NCI-H2196 (cell line): Measurements from ENCODE around the gene PCDHB15.
"Not testable (repeated sequence)": the region's sequence is repeated elsewhere in the genome, so short reads cannot be mapped to it uniquely, and the experiment has no call there.

ENCODE experiments used
- DNase-seq: peaks from one replicate; lab custom pipeline; 2025; ENCODE audit not compliant: unreplicated experiment; lab: John Stamatoyannopoulos, UW

PCDHB15 gene

DNA sequence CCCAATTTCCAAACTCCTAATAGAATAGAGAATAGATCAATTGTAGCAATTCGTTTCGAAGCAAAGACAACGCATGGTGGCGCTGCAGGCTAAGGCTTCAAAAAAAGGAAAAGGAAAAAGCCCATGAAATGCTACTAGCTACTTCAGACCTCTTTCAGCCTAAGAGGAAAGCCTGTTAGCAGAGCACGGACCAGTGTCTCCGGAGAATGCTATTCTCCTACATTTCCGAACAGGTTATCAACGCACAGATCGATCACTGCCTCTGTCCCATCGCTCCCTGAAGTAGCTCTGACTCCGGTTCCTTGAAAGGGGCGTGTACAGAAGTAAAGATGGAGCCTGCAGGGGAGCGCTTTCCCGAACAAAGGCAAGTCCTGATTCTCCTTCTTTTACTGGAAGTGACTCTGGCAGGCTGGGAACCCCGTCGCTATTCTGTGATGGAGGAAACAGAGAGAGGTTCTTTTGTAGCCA lies at the start of gene PCDHB15:
PCDHB15 (plus strand) TSS at position 146 of the 468 bp plus-strand sequence; CDS start at position 330, 184 bp downstream.
- DNase-seq: no peak

DNA sequence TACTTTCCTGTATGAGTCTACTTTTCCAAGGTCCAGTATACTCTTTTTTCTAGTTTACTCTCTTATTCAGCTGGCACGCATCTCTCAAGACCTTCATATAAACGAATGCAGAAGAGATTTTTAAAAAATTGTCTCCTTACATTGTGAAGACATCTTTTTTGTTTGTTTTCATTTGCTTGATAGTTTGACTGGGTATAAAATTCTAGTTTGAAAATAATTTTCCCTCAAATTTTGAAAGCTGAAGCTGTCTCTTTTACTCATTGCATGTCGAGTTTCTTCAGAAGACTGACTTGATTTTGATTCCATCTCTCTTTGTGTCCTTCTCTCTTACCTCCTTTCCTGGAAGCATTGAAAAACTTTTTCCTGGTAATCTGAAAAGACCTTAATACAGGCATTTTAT lies 48.8 kb upstream of the PCDHB15 start:
- DNase-seq: no peak

DNA sequence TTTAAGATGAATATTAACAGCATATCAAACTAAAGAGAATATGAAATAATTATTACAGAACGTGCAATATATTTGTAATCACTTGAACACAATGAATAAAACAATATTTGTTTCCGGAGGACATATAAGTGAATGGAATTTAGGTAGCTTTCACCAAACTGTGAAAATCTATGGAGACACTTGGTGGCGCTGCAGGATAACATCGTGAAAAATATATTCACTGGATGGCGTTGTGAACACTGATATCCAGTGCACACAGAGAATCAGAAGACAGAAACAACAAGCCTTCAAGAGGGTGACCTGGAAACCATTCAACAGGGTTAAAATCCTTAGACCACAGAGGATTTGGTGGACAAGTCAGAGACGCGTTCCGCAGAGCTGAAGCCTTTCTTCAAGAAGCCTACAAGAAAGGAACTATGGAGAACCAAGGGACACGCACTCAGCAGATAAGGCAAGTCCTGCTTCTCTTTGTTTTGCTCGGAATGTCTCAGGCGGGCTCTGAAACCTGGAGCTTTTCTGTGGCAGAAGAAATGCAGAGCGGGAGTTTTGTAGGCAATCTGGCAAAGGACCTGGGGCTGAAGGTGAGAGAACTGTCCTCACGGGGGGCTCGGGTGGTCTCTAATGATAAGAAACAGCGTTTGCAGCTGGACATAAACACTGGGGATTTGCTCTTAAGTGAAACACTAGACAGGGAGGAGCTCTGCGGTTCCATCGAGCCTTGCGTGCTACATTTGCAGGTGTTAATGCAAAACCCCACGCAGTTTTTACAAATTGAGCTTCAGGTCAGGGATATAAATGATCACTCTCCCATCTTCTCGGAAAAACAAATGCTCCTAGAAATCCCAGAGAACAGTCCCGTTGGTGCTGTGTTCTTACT lies 45.6 kb upstream of the PCDHB15 start, which contains the start of gene PCDHB11:
PCDHB11 (plus strand) TSS at position 269 of the 877 bp plus-strand sequence; CDS start at position 417, 148 bp downstream.
- peak; percentile 7 for DNase-seq

DNA sequence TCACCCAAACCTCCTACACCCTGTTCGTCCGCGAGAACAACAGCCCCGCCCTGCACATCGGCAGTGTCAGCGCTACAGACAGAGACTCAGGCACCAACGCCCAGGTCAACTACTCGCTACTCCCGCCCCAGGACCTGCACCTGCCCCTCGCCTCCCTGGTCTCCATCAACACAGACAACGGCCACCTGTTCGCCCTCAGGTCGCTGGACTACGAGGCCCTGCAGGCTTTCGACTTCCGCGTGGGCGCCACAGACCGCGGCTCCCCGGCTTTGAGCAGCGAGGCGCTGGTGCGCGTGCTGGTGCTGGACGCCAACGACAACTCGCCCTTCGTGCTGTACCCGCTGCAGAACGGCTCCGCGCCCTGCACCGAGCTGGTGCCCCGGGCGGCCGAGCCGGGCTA lies 44.1 kb upstream of the PCDHB15 start:
- not testable (repeated sequence) for DNase-seq

DNA sequence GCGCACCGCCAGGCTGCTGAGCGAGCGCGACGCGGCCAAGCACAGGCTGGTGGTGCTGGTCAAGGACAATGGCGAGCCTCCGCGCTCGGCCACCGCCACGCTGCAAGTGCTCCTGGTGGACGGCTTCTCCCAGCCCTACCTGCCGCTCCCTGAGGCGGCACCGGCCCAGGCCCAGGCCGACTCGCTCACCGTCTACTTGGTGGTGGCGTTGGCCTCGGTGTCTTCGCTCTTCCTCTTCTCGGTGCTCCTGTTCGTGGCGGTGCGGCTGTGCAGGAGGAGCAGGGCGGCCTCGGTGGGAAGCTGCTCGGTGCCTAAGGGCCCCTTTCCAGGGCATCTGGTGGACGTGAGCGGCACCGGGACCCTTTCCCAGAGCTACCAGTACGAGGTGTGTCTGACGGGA lies 43.5 kb upstream of the PCDHB15 start:
- not testable (repeated sequence) for DNase-seq

DNA sequence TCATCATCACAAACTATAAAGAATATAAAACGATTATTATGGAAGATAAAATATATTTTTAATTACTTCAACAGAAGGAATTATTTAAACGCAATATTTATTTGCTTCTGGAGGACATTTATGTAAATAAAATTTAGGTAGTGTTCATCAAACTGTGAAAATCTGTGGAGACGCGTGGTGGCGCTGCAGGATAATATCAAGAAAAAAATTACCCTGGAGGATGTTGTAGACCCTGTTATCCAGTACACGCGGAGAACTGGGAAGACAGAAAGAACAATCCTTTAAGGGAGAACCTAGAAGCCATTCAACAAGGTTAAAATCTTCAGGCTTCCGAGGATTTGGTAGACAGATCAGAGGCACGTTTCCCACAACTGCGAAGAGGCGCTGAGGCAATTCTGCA lies 36.7 kb upstream of the PCDHB15 start, which contains the start of gene PCDHB12:
PCDHB12 (plus strand) TSS at position 242 of the 400 bp plus-strand sequence. CDS start 189 bp downstream, outside the sequence.
- no peak for DNase-seq

DNA sequence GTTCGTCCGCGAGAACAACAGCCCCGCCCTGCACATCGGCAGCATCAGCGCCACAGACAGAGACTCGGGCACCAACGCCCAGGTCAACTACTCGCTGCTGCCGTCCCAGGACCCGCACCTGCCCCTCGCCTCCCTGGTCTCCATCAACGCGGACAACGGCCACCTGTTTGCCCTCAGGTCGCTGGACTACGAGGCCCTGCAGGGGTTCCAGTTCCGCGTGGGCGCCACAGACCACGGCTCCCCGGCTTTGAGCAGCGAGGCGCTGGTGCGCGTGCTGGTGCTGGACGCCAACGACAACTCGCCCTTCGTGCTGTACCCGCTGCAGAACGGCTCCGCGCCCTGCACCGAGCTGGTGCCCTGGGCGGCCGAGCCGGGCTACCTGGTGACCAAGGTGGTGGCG lies 34.9 kb upstream of the PCDHB15 start:
- not testable (repeated sequence) for DNase-seq

DNA sequence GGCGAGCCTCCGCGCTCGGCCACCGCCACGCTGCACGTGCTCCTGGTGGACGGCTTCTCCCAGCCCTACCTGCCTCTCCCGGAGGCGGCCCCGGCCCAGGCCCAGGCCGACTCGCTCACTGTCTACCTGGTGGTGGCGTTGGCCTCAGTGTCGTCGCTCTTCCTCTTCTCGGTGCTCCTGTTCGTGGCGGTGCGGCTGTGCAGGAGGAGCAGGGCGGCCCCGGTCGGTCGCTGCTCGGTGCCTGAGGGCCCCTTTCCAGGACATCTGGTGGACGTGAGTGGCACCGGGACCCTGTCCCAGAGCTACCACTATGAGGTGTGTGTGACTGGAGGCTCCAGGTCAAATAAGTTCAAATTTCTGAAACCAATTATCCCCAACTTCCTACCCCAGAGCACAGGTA lies 34.3 kb upstream of the PCDHB15 start:
- not testable (repeated sequence) for DNase-seq

DNA sequence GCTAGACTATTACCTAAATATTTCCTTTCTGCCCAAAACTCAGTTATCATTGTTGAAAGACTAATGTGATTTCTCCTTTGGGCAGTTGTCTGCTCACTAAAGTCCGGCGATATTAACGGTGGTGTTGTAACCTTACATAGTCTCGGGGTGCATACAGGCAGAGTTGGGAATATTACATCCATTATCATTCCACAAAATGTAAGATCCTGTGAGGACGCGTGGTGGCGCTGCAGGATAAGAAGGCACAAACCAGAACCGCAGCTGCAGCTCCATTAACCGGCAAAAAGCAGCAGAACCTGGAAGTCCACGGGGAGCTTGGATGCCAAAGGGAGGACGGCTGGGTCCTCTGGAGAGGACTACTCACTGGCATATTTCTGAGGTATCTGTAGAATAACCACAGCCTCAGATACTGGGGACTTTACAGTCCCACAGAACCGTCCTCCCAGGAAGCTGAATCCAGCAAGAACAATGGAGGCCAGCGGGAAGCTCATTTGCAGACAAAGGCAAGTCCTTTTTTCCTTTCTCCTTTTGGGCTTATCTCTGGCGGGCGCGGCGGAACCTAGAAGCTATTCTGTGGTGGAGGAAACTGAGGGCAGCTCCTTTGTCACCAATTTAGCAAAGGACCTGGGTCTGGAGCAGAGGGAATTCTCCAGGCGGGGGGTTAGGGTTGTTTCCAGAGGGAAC lies 31.4 kb upstream of the PCDHB15 start, which contains the start of gene PCDHB13:
PCDHB13 (plus strand) TSS at position 264 of the 684 bp plus-strand sequence; CDS start at position 469, 205 bp downstream.
- not testable (repeated sequence) for DNase-seq

DNA sequence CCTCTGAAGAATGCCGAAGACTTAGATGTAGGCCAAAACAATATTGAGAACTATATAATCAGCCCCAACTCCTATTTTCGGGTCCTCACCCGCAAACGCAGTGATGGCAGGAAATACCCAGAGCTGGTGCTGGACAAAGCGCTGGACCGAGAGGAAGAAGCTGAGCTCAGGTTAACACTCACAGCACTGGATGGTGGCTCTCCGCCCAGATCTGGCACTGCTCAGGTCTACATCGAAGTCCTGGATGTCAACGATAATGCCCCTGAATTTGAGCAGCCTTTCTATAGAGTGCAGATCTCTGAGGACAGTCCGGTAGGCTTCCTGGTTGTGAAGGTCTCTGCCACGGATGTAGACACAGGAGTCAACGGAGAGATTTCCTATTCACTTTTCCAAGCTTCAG lies 30.6 kb upstream of the PCDHB15 start:
- DNase-seq: not testable (repeated sequence)

DNA sequence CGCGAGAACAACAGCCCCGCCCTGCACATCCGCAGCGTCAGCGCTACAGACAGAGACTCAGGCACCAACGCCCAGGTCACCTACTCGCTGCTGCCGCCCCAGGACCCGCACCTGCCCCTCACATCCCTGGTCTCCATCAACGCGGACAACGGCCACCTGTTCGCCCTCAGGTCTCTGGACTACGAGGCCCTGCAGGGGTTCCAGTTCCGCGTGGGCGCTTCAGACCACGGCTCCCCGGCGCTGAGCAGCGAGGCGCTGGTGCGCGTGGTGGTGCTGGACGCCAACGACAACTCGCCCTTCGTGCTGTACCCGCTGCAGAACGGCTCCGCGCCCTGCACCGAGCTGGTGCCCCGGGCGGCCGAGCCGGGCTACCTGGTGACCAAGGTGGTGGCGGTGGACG lies 29.7 kb upstream of the PCDHB15 start:
- DNase-seq: not testable (repeated sequence)

DNA sequence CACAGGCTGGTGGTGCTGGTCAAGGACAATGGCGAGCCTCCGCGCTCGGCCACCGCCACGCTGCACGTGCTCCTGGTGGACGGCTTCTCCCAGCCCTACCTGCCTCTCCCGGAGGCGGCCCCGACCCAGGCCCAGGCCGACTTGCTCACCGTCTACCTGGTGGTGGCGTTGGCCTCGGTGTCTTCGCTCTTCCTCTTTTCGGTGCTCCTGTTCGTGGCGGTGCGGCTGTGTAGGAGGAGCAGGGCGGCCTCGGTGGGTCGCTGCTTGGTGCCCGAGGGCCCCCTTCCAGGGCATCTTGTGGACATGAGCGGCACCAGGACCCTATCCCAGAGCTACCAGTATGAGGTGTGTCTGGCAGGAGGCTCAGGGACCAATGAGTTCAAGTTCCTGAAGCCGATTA lies 29.2 kb upstream of the PCDHB15 start:
- DNase-seq: not testable (repeated sequence)

DNA sequence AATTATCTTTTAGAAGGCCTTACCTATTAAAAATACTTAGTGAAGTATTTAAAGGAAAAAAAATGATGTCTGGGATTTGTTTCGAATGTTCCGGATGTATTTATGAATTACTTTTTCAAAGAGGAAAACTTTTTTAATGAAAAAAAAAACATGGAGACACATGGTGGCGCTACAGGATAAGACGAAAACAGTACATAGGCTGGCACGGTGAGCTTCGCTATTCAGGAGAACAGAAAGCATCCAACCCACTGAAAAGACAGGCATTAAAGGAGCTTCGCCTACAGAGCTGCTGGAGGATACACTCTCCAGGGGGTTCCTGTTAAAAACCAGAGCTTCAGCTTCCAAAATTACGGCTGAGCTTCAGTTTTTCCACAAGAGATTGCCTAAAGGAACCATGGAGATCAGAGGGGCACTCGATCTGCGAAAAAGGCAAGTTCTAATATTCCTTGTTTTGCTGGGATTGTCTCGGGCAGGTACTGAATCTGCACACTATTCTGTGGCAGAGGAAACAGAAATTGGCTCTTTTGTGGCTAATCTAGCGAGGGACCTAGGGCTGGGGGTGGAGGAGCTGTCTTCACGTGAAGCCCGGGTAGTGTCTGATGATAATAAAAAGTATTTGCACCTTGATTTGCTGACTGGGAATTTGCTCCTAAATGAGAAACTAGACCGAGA lies 21.9 kb upstream of the PCDHB15 start, which contains the start of gene PCDHB14:
PCDHB14 (plus strand) TSS at position 232 of the 672 bp plus-strand sequence; CDS start at position 395, 163 bp downstream.
- DNase-seq: peak; percentile 42

DNA sequence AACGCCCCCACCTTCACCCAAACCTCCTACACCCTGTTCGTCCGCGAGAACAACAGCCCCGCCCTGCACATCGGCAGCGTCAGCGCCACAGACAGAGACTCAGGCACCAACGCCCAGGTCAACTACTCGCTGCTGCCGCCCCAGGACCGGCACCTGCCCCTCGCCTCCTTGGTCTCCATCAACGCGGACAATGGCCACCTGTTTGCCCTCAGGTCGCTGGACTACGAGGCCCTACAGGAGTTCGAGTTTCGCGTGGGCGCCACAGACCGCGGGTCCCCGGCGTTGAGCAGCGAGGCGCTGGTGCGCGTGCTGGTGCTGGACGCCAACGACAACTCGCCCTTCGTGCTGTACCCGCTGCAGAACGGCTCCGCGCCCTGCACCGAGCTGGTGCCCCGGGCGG lies 20.4 kb upstream of the PCDHB15 start:
- DNase-seq: not testable (repeated sequence)

DNA sequence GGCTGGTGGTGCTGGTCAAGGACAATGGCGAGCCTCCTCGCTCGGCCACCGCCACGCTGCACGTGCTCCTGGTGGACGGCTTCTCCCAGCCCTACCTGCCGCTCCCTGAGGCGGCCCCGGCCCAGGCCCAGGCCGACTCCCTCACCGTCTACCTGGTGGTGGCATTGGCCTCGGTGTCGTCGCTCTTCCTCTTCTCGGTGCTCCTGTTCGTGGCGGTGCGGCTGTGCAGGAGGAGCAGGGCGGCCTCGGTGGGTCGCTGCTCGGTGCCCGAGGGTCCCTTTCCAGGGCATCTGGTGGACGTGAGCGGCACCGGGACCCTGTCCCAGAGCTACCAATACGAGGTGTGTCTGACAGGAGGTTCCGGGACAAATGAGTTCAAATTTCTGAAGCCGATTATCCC lies 19.8 kb upstream of the PCDHB15 start:
- not testable (repeated sequence) for DNase-seq

DNA sequence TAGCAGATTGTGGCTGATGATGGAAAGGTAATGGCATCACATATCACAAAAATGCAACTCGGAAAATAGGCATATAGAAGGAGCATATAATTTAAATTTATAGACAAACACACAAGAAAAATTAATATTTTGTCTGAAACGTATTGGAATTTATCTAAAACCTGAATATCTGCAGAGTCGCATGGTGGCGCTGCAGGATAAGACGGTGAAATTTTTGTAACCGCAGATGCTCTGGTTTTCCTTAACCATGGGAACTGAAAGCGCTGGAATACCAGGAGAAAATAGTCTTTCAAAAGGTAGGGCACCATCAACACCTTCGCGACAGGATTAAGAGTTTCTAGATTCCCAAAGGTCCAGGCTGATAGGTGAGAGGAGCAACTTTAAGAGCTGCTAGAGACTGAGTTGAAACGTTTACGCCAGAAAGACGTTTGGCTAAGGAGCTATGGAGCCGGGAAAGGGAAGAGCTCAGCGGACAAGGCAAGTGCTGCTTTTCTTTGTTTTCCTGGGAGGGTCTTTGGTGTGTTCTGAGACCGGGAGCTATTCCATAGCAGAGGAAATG lies 11.0 kb upstream of the PCDHB15 start:
- DNase-seq: no peak

DNA sequence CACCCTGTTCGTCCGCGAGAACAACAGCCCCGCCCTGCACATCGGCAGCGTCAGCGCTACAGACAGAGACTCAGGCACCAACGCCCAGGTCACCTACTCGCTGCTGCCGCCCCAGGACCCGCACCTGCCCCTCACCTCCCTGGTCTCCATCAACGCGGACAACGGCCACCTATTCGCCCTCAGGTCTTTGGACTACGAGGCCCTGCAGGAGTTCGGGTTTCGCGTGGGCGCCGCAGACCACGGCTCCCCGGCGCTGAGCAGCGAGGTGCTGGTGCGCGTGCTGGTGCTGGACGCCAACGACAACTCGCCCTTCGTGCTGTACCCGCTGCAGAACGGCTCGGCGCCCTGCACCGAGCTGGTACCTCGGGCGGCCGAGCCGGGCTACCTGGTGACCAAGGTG lies 9.3 kb upstream of the PCDHB15 start:
- not testable (repeated sequence) for DNase-seq

DNA sequence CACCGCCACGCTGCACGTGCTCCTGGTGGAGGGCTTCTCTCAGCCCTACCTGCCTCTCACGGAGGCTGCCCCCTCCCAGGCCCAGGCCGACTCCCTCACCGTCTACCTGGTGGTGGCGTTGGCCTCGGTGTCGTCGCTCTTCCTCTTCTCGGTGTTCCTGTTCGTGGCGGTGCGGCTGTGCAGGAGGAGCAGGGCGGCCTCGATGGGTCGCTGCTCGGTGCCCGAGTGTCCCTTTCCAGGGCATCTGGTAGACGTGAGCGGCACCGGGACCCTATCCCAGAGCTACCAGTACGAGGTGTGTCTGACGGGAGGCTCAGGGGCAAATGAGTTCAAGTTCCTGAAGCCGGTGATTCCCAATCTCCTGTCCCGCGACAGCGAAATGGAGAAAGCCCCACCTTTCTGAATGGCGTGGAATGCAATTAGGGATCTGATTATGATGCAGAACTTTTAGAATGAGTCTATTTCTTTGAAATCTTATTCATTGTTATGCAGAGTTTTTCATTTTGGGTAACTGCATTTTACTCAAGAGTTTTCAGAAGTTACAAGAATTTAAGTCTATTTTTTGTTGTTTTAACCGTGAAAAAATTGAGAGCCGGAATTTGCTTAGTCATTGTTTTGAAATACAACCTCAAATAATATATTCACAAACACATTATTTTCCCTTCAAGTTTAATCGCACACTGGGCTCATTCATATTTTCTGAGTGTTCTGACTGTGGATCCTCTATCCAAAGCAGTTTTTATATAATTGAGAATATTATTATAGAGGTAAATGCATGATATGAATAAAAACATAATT lies 8.5 kb upstream of the PCDHB15 start:
- no peak for DNase-seq

DNA sequence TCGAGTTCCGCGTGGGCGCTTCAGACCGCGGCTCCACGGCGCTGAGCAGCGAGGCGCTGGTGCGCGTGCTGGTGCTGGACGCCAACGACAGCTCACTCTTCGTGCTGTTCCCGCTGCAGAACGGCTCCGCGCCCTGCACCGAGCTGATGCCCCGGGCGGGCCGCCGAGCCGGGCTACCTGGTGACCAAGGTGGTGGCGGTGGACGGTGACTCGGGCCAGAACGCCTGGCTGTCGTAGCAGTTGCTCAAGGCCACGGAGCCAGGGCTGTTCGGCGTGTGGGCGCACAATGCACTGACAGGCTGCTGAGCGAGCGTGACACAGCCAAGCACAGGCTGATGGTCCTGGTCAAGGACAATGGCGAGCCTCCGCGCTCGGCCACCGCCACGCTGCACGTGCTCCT lies 3.7 kb upstream of the PCDHB15 start:
- no peak for DNase-seq

DNA sequence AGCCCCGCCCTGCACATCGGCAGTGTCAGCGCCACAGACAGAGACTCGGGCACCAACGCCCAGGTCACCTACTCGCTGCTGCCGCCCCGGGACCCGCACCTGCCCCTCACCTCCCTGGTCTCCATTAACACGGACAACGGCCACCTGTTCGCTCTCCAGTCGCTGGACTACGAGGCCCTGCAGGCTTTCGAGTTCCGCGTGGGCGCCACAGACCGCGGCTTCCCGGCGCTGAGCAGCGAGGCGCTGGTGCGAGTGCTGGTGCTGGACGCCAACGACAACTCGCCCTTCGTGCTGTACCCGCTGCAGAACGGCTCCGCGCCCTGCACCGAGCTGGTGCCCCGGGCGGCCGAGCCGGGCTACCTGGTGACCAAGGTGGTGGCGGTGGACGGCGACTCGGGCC lies 1.8 kb downstream of the PCDHB15 start:
- not testable (repeated sequence) for DNase-seq
